CD4-positive, CD25-positive, alpha-beta regulatory T cell (primary cell): Measurements from ENCODE around the gene SPDEF. TPM values are rescaled to one million over a fixed set of nuclear protein-coding genes. Genes with fewer than 3 reads are reported as not detected.

ENCODE experiments used
- ATAC-seq, 2 donors: fragments of 150-1000 bp; cut with Tn5 transposase; one replicate each; pipeline ENCODE4 v1.10.0; 2021; ENCODE audit warnings: low read depth in 2 of 2, moderate number of reproducible peaks in 2 of 2, moderate library complexity in 1 of 2
- DNase-seq, 3 donors: peaks; one replicate each; pipeline versions ENCODE4 v3.0.0 to v3.0.0-alpha.2; 2012 to 2022; ENCODE audit warnings: mixed read lengths in 1 of 3
- H3K27ac ChIP-seq: one replicate; pipeline ENCODE4 v1.7.0; 2013; ENCODE audit warnings: mild to moderate bottlenecking, low read length; ENCODE audit not compliant: insufficient read depth, poor library complexity, severe bottlenecking
- H3K27me3 ChIP-seq: one replicate; pipeline ENCODE4 v1.7.0; 2013; ENCODE audit warnings: low read length; ENCODE audit not compliant: control insufficient read depth, insufficient read depth
- H3K36me3 ChIP-seq: one replicate; pipeline ENCODE4 v1.7.0; 2013; ENCODE audit warnings: mild to moderate bottlenecking, low read length, moderate library complexity; ENCODE audit not compliant: control insufficient read depth, insufficient read depth
- H3K4me1 ChIP-seq: 2 replicates; pipeline ENCODE4 v1.7.0; 2013; ENCODE audit warnings: mild to moderate bottlenecking, low read length; ENCODE audit not compliant: insufficient read depth, control insufficient read depth, poor library complexity, severe bottlenecking
- H3K4me3 ChIP-seq: one replicate; pipeline ENCODE4 v1.7.0; 2013; ENCODE audit warnings: low read depth, mild to moderate bottlenecking, low read length, moderate library complexity
- H3K9me3 ChIP-seq, 2 experiments: 1 replicate in 1 of 2; 2 replicates in 1 of 2; pipeline ENCODE4 v1.7.0; 2013; ENCODE audit warnings: low read length in 2 of 2, mild to moderate bottlenecking in 1 of 2, moderate library complexity in 1 of 2; ENCODE audit not compliant: control insufficient read depth in 2 of 2
- H3K27ac Mint-ChIP-seq, 3 donors: one replicate each; pipeline ENCODE4 v1.8.0; 2020 to 2022; ENCODE audit warnings: mild to moderate bottlenecking in 3 of 3, mixed read lengths in 3 of 3, moderate library complexity in 2 of 3
- H3K27me3 Mint-ChIP-seq: one replicate; pipeline ENCODE4 v1.8.0; 2022; ENCODE audit warnings: mild to moderate bottlenecking, mixed read lengths
- H3K36me3 Mint-ChIP-seq: one replicate; pipeline ENCODE4 v1.8.0; 2020; ENCODE audit warnings: mixed read lengths
- H3K4me1 Mint-ChIP-seq, 4 donors: one replicate each; pipeline ENCODE4 v1.8.0; 2020 to 2022; ENCODE audit warnings: mixed read lengths in 4 of 4, mild to moderate bottlenecking in 1 of 4
- H3K4me3 Mint-ChIP-seq, 4 donors: one replicate each; pipeline ENCODE4 v1.8.0; 2020 to 2022; ENCODE audit warnings: mild to moderate bottlenecking in 4 of 4, mixed read lengths in 4 of 4, moderate library complexity in 3 of 4
- H3K9me3 Mint-ChIP-seq, 7 donors: one replicate each; pipeline ENCODE4 v1.8.0; 2020 to 2022; ENCODE audit warnings: mixed read lengths in 7 of 7, mild to moderate bottlenecking in 3 of 7, moderate library complexity in 2 of 7
- polyA plus RNA-seq, 4 donors: library from polyadenylated mRNA; unstranded; fragments of 300-500 nt; fragmentation: Illumina TruSeq; gene quantifications; one replicate each; pipeline ENCODE4 v1.2.3, GENCODE V29; 2021
- total RNA-seq: library from RNA; stranded (reverse); gene quantifications from one replicate; pipeline ENCODE4 v1.2.3, GENCODE V29; 2022

Gene SPDEF
- total and polyA plus RNA-seq, 5 donors from 2014 or later, result 0.35 TPM; not detected in 4

DNA sequence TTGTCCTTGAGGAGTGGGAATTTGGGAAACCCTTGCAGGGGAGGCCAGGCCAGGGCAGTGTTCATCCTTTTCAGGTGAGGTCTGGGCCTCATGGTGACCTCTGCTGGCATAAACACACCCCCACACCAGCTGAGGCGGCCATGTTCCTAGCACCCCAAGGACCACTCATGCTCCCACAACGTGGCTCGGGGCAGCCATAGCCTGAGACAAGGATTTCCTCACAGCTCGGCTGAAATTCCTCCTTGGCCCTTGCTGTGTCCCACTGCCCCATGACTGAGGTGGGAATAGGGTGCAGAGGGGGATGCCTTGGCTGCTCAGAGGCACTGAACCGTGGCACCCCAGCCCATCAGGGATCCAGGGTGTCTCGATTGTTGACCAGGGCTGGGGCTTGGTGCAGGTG lies 27.3 kb upstream of the SPDEF start:
- Histone ChIP-seq H3K4me1 (no peaks in the 10 kb centered on the region), H3K36me3 (peaks cover 20% of the 10 kb centered on the region), H3K27me3 (no peaks in the 10 kb centered on the region), H3K4me3 (no peak overlapping the region), H3K9me3 (no peaks in the 10 kb centered on the region), H3K27ac (no peak overlapping the region)
- DNase-seq (no peak), ATAC-seq (no peak)
- peak overlapping the region in 1 of 3 donors; percentile 69 for H3K27ac Mint-ChIP-seq
- H3K4me3 Mint-ChIP-seq, result no peak overlapping the region
- no peaks in the 10 kb centered on the region for H3K36me3 Mint-ChIP-seq
- no peaks in the 10 kb centered on the region for H3K27me3 Mint-ChIP-seq
- peaks cover 0 to 5% (median 2%) of the 10 kb centered on the region in 4 donors for H3K4me1 Mint-ChIP-seq
- no peaks in the 10 kb centered on the region for H3K9me3 Mint-ChIP-seq

DNA sequence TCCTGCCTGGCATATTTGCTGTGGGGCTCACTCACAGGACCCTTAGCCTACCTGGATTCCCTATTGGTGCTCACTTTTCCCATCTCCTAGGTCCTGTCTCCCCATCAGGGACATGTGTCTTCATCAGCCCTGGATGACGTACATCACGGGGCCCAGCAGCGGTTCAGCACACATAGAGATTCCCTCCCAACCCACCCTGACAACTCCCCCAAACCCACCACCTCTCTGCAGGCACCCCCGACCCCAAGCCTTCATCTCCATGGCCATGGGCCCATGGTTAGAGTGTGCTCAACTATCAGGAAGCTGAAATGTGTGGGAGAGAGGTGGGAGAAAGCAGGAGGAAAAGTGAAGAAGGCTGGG lies 25.4 kb upstream of the SPDEF start:
- Histone ChIP-seq H3K27me3 (no peaks in the 10 kb centered on the region), H3K4me3 (no peak overlapping the region), H3K36me3 (peaks cover 4% of the 10 kb centered on the region), H3K9me3 (no peaks in the 10 kb centered on the region), H3K4me1 (no peaks in the 10 kb centered on the region), H3K27ac (no peak overlapping the region)
- H3K27ac Mint-ChIP-seq, result no peak overlapping the region
- peaks cover 0 to 5% (median 0%) of the 10 kb centered on the region in 4 donors for H3K4me1 Mint-ChIP-seq
- no peak for DNase-seq
- no peaks in the 10 kb centered on the region for H3K27me3 Mint-ChIP-seq
- no peak overlapping the region for H3K4me3 Mint-ChIP-seq
- no peaks in the 10 kb centered on the region for H3K9me3 Mint-ChIP-seq
- no peaks in the 10 kb centered on the region for H3K36me3 Mint-ChIP-seq
- no peak for ATAC-seq

DNA sequence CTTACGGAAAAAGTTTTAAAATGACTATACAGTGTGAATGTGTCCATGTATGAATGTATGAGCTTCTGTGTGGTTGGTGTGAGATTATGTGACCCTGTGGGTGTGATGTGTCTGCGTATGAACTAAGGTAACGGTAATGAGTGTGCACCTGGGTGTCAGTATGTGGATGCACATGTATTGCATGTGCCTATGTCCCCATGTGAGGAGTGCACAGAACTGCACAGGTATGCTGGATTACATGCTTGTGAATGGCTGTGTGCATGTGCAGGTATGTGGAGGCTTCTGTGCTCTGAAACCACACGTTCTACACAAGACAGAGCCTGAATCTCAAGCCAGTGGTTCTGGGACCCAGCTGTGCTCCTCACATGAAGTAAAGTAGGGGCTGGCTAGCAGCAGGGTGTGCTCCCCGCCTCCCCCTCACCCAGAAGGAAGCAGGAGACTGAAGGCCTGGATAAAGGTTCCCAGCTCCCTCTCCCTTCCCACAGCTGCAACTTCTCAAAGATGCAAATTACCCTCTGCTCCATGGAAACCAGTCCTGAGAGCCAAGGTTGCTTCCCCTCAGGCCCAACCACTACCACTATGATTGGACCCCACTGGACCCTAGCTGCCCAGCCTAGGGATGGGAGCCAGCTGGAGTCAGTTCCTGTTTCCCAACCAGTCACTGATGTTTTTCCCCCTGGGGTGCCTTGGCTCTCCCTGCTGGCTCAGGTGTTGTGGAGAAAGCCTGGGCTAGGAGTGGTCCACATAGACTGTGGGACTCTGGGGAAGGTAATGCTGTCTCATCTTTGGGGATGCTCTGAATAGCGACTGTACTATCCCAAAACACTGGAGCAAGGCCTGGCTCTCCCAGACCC lies 24.8 kb upstream of the SPDEF start:
- no peak for DNase-seq
- H3K27ac Mint-ChIP-seq, result peak overlapping the region in 1 of 3 donors; percentile 55

DNA sequence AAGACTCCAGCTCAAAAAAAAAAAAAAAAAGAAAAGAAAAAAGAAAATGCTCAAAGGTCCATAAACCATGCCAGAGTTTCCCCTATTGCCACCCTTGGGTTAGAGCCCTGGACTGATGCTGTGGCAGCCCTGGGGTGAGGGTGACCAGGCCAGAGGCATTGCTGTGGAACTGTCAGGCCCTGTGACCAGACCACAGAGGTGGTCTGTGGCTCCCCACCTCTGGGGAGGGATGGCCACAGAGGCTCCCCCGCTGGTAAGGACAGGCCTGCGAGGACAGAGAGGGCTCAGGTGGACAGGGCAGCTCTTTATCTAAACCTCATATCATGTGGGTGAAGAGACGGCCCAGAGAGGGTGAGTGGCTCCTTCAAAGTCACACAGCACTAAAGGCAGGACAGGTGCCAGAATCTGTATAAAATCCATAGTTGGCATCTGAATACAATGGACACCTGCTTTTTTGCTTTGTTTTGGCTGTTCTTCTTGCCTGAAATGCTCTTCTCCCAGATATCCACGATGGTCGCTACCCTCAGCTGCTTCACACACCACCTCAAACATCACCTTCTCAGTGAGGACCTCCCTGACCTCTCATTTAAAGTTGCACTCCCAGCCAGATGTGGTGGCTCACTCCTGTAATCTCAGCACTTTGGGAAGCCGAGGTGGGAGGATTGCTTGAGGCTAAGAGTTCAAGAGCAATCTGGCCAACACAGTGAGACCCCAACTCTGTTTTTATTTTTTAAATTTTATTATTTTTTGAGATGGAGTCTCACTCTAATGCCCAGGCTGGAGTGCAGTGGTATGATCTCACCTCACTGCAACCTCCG lies 22.5 kb upstream of the SPDEF start:
- no peaks in the 10 kb centered on the region for H3K36me3 Mint-ChIP-seq
- no peak overlapping the region for H3K4me3 Mint-ChIP-seq
- H3K27ac ChIP-seq, result no peak overlapping the region
- H3K27me3 Mint-ChIP-seq, result no peaks in the 10 kb centered on the region
- H3K9me3 ChIP-seq, result no peaks in the 10 kb centered on the region
- no peaks in the 10 kb centered on the region for H3K9me3 Mint-ChIP-seq
- DNase-seq (no peak), ATAC-seq (no peak)
- no peaks in the 10 kb centered on the region for H3K27me3 ChIP-seq
- peaks cover 2% of the 10 kb centered on the region for H3K36me3 ChIP-seq
- H3K4me1 Mint-ChIP-seq, result no peaks in the 10 kb centered on the region
- no peaks in the 10 kb centered on the region for H3K4me1 ChIP-seq
- no peak overlapping the region for H3K4me3 ChIP-seq
- H3K27ac Mint-ChIP-seq, result no peak overlapping the region

More for the DNA sequence above, 24.8 kb upstream of the SPDEF start:
- Mint-ChIP-seq H3K36me3 (no peaks in the 10 kb centered on the region), H3K9me3 (no peaks in the 10 kb centered on the region), H3K4me1 (peaks cover 0 to 5% (median 0%) of the 10 kb centered on the region in 4 donors), H3K4me3 (no peak overlapping the region), H3K27me3 (no peaks in the 10 kb centered on the region)
- H3K9me3 ChIP-seq, result no peaks in the 10 kb centered on the region
- H3K4me1 ChIP-seq, result no peaks in the 10 kb centered on the region
- H3K4me3 ChIP-seq, result no peak overlapping the region
- peaks cover 3% of the 10 kb centered on the region for H3K36me3 ChIP-seq
- H3K27me3 ChIP-seq, result no peaks in the 10 kb centered on the region
- H3K27ac ChIP-seq, result no peak overlapping the region
- ATAC-seq, result no peak

GRCh38 chr6:34576286-34576955 lies 20.3 kb upstream of the SPDEF start:
- H3K4me1 ChIP-seq, result no peaks in the 10 kb centered on the region
- peak overlapping the region in 1 of 3 donors; percentile 12 for H3K27ac Mint-ChIP-seq
- H3K4me3 ChIP-seq, result no peak overlapping the region
- H3K36me3 ChIP-seq, result no peaks in the 10 kb centered on the region
- H3K9me3 Mint-ChIP-seq, result no peaks in the 10 kb centered on the region
- DNase-seq (no peak), ATAC-seq (no peak)
- no peak overlapping the region for H3K4me3 Mint-ChIP-seq
- no peaks in the 10 kb centered on the region for H3K36me3 Mint-ChIP-seq
- H3K27ac ChIP-seq, result no peak overlapping the region
- H3K4me1 Mint-ChIP-seq, result no peaks in the 10 kb centered on the region
- H3K27me3 ChIP-seq, result no peaks in the 10 kb centered on the region
- H3K9me3 ChIP-seq, result no peaks in the 10 kb centered on the region
- no peaks in the 10 kb centered on the region for H3K27me3 Mint-ChIP-seq

DNA sequence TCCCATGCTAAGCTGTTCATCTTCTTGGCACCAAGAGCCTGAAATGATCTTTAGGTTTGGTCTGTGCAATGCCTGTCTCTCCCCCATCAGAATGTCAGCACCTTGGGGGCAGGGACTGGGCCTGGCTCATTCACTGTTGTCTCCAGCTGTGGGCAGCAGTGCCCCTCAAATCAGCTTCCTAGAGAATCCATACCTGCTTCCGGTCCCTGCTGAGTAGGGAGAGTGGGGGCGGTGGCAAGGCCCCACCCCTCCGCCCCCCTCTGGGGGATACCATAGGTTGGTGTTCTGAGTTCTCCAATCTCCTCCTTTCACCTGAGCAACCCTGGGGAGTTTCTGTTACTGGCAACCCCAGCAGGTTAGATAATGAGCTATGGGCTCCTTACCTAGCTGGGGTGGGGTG lies 19.2 kb upstream of the SPDEF start:
- Mint-ChIP-seq H3K4me3 (no peak overlapping the region), H3K4me1 (no peaks in the 10 kb centered on the region), H3K36me3 (no peaks in the 10 kb centered on the region), H3K27me3 (no peaks in the 10 kb centered on the region), H3K9me3 (no peaks in the 10 kb centered on the region), H3K27ac (no peak overlapping the region)
- H3K4me1 ChIP-seq, result no peaks in the 10 kb centered on the region
- ATAC-seq (no peak), DNase-seq (no peak)
- H3K27ac ChIP-seq, result no peak overlapping the region
- H3K36me3 ChIP-seq, result no peaks in the 10 kb centered on the region
- H3K27me3 ChIP-seq, result no peaks in the 10 kb centered on the region
- H3K4me3 ChIP-seq, result no peak overlapping the region
- no peaks in the 10 kb centered on the region for H3K9me3 ChIP-seq

DNA sequence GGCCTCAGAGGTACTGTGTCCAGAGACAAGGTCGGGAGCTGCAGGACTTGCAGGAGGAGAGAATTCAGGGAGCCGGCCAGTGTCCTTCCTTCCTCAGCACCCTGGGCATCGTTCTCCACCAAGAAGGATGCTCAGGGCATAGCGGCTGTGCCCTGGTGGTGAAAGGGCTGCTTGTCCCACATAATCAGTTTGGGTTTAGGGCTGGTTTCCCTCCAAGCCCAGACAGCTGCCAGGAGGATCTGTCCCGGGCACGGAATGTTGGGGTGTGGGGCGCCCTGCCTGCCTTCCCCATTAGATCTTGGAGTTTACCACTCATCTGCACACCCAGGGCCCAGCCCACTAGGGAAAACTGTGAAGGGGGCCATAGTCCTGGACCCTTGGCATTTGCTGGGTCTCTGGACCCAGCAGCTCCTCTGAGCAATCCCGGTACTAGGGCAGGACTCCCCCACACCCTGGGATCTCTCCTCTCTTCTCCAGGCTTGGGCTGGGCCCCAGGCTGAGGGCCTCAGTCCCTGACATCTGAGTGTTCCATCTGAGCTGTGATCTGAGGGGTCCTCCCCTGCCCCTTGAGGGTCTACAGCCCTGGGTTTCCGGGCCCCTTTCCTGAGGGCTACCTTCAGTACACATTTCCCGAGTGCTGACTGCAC lies 18.6 kb upstream of the SPDEF start:
- Mint-ChIP-seq H3K27ac (no peak overlapping the region), H3K27me3 (no peaks in the 10 kb centered on the region), H3K36me3 (no peaks in the 10 kb centered on the region), H3K4me1 (no peaks in the 10 kb centered on the region), H3K4me3 (no peak overlapping the region), H3K9me3 (no peaks in the 10 kb centered on the region)
- H3K9me3 ChIP-seq, result no peaks in the 10 kb centered on the region
- DNase-seq, result no peak
- H3K4me3 ChIP-seq, result no peak overlapping the region
- no peaks in the 10 kb centered on the region for H3K27me3 ChIP-seq
- no peak for ATAC-seq
- no peaks in the 10 kb centered on the region for H3K36me3 ChIP-seq
- H3K4me1 ChIP-seq, result no peaks in the 10 kb centered on the region
- H3K27ac ChIP-seq, result no peak overlapping the region
